Panc1 (cell line): ENCODE data around the gene IL36B. TPM values are rescaled to one million over a fixed set of nuclear protein-coding genes. Genes with fewer than 3 reads are reported as not detected.
"Not testable (repeated sequence)": the region's sequence is repeated elsewhere in the genome, so short reads cannot be mapped to it uniquely, and the experiment has no call there.

Experiments
- ATAC-seq: fragments of 200-7000 bp; cut with Tn5 transposase; 2 replicates; pipeline ENCODE4 v1.9.1; 2020; ENCODE audit warnings: mild to moderate bottlenecking, moderate library complexity
- BruUV-seq: library from RNA; stranded (reverse); fragments of 400-500 nt; replicated peaks from 2 replicates; lab custom pipeline; 2021; lab: Mats Ljungman, UMichigan
- CTCF ChIA-PET: fragments of 300-600 bp; sonication (Branson Sonifier 250); formaldehyde crosslinking; loops from one replicate; lab custom pipeline; 2022; ENCODE audit warnings: antibody characterized with exemption; lab: Charles Lee
- POLR2A ChIA-PET: fragments of 300-600 bp; sonication (Branson Sonifier 250); formaldehyde crosslinking; loops from one replicate; lab custom pipeline; 2022; ENCODE audit warnings: antibody characterized with exemption; lab: Charles Lee
- DNase-seq: peaks from one replicate; pipeline ENCODE4 v3.0.0-alpha.2; 2010; ENCODE audit warnings: low read depth, low spot score
- H3K27ac ChIP-seq: 2 replicates; pipeline ENCODE4 v1.5.1; 2011; ENCODE audit warnings: mild to moderate bottlenecking, low read length, inconsistent platforms
- H3K27me3 ChIP-seq: fragments of 200-500 bp; sonication (Bioruptor generic); 2 replicates; pipeline ENCODE4 v1.6.0; 2014; ENCODE audit warnings: low read length, inconsistent platforms; ENCODE audit not compliant: control insufficient read depth, insufficient read depth
- H3K36me3 ChIP-seq: fragments of 200-500 bp; sonication (Bioruptor generic); 2 replicates; pipeline ENCODE4 v1.5.1; 2014; ENCODE audit warnings: inconsistent platforms, mild to moderate bottlenecking, low read length, moderate library complexity; ENCODE audit not compliant: control insufficient read depth, insufficient read depth
- H3K4me1 ChIP-seq: 2 replicates; pipeline ENCODE4 v1.5.1; 2011; ENCODE audit warnings: inconsistent platforms, mild to moderate bottlenecking, low read length, moderate library complexity; ENCODE audit not compliant: control insufficient read depth, insufficient read depth
- H3K4me3 ChIP-seq, 2 experiments: 2 replicates each; pipeline ENCODE4 v1.5.1; 2011 to 2012; ENCODE audit warnings: low read depth in 2 of 2, low read length in 2 of 2, mild to moderate bottlenecking in 2 of 2, inconsistent platforms in 1 of 2, moderate library complexity in 1 of 2
- H3K9me3 ChIP-seq: fragments of 200-500 bp; sonication (Bioruptor generic); 2 replicates; pipeline ENCODE4 v1.5.1; 2014; ENCODE audit warnings: low read depth, mild to moderate bottlenecking, inconsistent platforms, low read length, moderate library complexity; ENCODE audit not compliant: control insufficient read depth, insufficient read depth
- CTCF ChIP-seq: fragments of 450-650 bp; IDR thresholded peaks from 2 replicates; pipeline ENCODE4 v1.5.1; 2017; ENCODE audit warnings: mild to moderate bottlenecking
- POLR2AphosphoS5 ChIP-seq: IDR thresholded peaks from 2 replicates; pipeline ENCODE4 v1.6.1; 2012; ENCODE audit warnings: mild to moderate bottlenecking, low read depth, low read length, moderate library complexity
- REST ChIP-seq, 2 experiments: IDR thresholded peaks; 2 replicates each; pipeline ENCODE4 v1.6.1; 2011 to 2012; ENCODE audit warnings: low read depth in 2 of 2, control low read depth in 1 of 2, low read length in 1 of 2, mild to moderate bottlenecking in 1 of 2, moderate library complexity in 1 of 2; ENCODE audit not compliant: insufficient read depth in 1 of 2
- SIN3A ChIP-seq: IDR thresholded peaks from 2 replicates; pipeline ENCODE4 v1.6.1; 2012; ENCODE audit warnings: low read depth, mild to moderate bottlenecking, low read length, moderate library complexity, borderline replicate concordance; ENCODE audit not compliant: insufficient read depth
- TCF7L2 ChIP-seq: IDR thresholded peaks from 2 replicates; pipeline ENCODE4 v1.6.1; 2011; ENCODE audit warnings: mild to moderate bottlenecking, low read depth, low read length, inconsistent platforms
- in situ Hi-C: cut with HindIII; loops from 2 replicates; pipeline ENCODE4 v1.10.0; 2016; ENCODE audit warnings: low sequenced_read_pairs, low pct_unique_long_range_greater_than_20kb
- intact Hi-C: fragments of 100-400 bp; cut with micrococcal nuclease; formaldehyde crosslinking; loops from one replicate; pipeline ENCODE4 v1.10.0; 2022; ENCODE audit not compliant: unreplicated experiment
- total RNA-seq: library from RNA; stranded (reverse); gene quantifications from one replicate; pipeline ENCODE4 v1.2.1, GENCODE V29; 2021; ENCODE audit not compliant: unreplicated experiment

The IL36B gene
- total RNA-seq, 1 experiment from 2014 or later, result not detected

- H3K27me3 ChIP-seq, H3K9me3 ChIP-seq, H3K4me1 ChIP-seq, CTCF ChIA-PET, DNase-seq, H3K27ac ChIP-seq, H3K4me3 ChIP-seq, H3K36me3 ChIP-seq, intact Hi-C loops, ATAC-seq, POLR2A ChIA-PET, BruUV-seq, in situ Hi-C loops: not testable (repeated sequence)
Measured at GRCh38 chr2:113096842-113097618, 44.4 kb upstream of the IL36B start.

GRCh38 chr2:113096306-113096705 lies 43.6 kb upstream of the IL36B start:
- BruUV-seq, DNase-seq, H3K4me1 ChIP-seq, CTCF ChIA-PET, intact Hi-C loops, H3K27me3 ChIP-seq, H3K4me3 ChIP-seq, in situ Hi-C loops, H3K36me3 ChIP-seq, POLR2A ChIA-PET, ATAC-seq, H3K27ac ChIP-seq, H3K9me3 ChIP-seq: not testable (repeated sequence)

GRCh38 chr2:113093613-113093977 lies 40.9 kb upstream of the IL36B start:
- BruUV-seq, result no TSS peak
- ATAC-seq (no peak), DNase-seq (no peak)

More at GRCh38 chr2:113093613-113093977, 40.9 kb upstream of the IL36B start:
- POLR2A ChIA-PET, result no interaction called here
- Histone ChIP-seq H3K27me3 (peaks cover 19% of the 10 kb centered on the region), H3K9me3 (no peaks in the 10 kb centered on the region), H3K4me1 (no peaks in the 10 kb centered on the region), H3K36me3 (no peaks in the 10 kb centered on the region), H3K4me3 (no peak overlapping the region), H3K27ac (no peak overlapping the region)
- in situ Hi-C loops (no loop called here), intact Hi-C loops (no loop called here)
- CTCF ChIA-PET, result no interaction called here
- no peak for TF ChIP-seq SIN3A
- TF ChIP-seq CTCF, result no peak
- no peak for TF ChIP-seq REST (IDR thresholded peaks at IDR 0.05; ENCODE audit: insufficient read depth in 1 of 2, low read depth in 2 of 2, low read length in 1 of 2)
- no peak for TF ChIP-seq POLR2AphosphoS5
- TF ChIP-seq TCF7L2, result no peak
